IgD-negative memory B cell (primary cell): ENCODE measurements around the gene CMYA5. TPM values are rescaled to one million over a fixed set of nuclear protein-coding genes. Genes with fewer than 3 reads are reported as not detected.

ENCODE experiments used
- H3K27ac Mint-ChIP-seq, 3 donors: one replicate each; pipeline ENCODE4 v1.8.0; 2020 to 2022; ENCODE audit warnings: mild to moderate bottlenecking in 3 of 3, mixed read lengths in 3 of 3, moderate library complexity in 1 of 3
- H3K27me3 Mint-ChIP-seq: one replicate; pipeline ENCODE4 v1.8.0; 2021; ENCODE audit warnings: mixed read lengths
- H3K36me3 Mint-ChIP-seq: one replicate; pipeline ENCODE4 v1.8.0; 2020; ENCODE audit warnings: mild to moderate bottlenecking, mixed read lengths
- H3K4me1 Mint-ChIP-seq, 3 donors: one replicate each; pipeline ENCODE4 v1.8.0; 2020 to 2022; ENCODE audit warnings: mixed read lengths in 3 of 3, mild to moderate bottlenecking in 1 of 3
- H3K4me3 Mint-ChIP-seq, 4 donors: one replicate each; pipeline ENCODE4 v1.8.0; 2020 to 2022; ENCODE audit warnings: mild to moderate bottlenecking in 4 of 4, mixed read lengths in 4 of 4, moderate library complexity in 3 of 4
- H3K9me3 Mint-ChIP-seq, 3 donors: one replicate each; pipeline ENCODE4 v1.8.0; 2020 to 2021; ENCODE audit warnings: mixed read lengths in 3 of 3, mild to moderate bottlenecking in 1 of 3
- polyA plus RNA-seq: library from polyadenylated mRNA; unstranded; fragments of 300-500 nt; fragmentation: Illumina TruSeq; gene quantifications from one replicate; pipeline ENCODE4 v1.2.3, GENCODE V29; 2021

The CMYA5 gene
- polyA plus RNA-seq, 1 donor from 2014 or later = not detected

DNA sequence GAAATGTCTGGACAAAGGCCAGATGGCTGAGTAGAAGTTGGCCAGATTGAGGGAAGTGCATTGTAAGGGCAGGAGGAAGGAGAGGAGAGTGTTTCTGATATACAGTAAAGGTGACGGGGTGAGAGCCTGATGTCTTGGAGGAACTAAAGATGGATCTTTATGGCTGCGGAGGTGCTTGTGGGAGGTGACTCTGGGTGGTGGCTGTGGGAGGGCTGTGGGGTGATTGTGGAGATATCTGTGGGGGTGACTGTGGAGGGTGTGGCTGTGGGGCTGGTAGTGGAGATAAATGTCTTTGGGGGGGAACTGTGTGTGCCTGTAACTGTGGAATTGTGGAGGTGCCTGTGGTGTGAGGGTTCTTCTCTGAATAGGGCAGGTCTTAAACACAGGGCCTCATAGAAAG lies 121.4 kb downstream of the CMYA5 start:
- Mint-ChIP-seq H3K9me3 (no peaks in the 10 kb centered on the region), H3K36me3 (no peaks in the 10 kb centered on the region), H3K27ac (no peak overlapping the region), H3K4me1 (peaks cover 0 to 2% (median 0%) of the 10 kb centered on the region in 3 donors), H3K27me3 (peaks cover 12% of the 10 kb centered on the region), H3K4me3 (no peak overlapping the region)

DNA sequence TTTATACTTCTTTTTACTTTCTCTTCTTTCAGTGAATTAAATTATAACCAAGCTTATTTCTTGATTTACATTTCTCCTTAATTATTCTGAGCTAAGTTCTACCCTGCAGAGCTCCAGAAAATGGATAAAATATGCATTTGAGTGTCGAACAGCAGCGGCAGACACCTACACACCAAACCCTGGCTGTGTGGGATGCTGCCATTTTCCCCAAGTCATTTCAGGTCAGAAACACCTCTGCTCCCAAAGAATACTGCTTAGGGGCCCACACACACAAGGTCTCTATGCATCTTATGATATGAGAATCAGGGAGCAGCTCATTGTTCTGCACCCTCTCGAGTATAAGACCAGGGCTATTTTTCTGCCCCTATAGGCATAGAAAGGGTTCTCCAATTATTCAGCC lies 122.3 kb downstream of the CMYA5 start:
- Mint-ChIP-seq H3K4me1 (no peaks in the 10 kb centered on the region), H3K27me3 (peaks cover 12% of the 10 kb centered on the region), H3K9me3 (no peaks in the 10 kb centered on the region), H3K4me3 (no peak overlapping the region), H3K27ac (no peak overlapping the region), H3K36me3 (no peaks in the 10 kb centered on the region)

DNA sequence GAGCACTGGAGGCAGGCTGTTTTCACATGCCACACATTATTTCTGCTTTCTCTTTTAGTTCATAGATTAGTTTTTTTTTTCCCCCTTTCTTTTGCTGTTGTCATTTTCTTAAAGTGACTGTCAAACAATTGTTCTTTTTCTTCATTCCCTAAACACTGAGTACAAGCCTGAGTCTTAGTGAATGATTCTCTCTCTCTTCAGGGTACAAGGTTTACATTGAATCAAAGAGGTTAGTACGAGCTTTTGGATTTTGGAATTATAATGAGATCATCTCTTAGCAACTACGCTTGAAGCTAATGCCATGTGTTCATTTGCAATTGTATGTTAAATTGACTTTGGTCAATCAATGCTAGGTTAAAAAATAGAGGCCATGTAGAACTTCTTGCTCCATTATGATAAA lies 125.1 kb downstream of the CMYA5 start:
- H3K4me3 Mint-ChIP-seq = no peak overlapping the region
- no peaks in the 10 kb centered on the region for H3K4me1 Mint-ChIP-seq
- H3K9me3 Mint-ChIP-seq = peaks cover 2 to 10% (median 2%) of the 10 kb centered on the region in 3 donors
- H3K27ac Mint-ChIP-seq = no peak overlapping the region
- peaks cover 12% of the 10 kb centered on the region for H3K27me3 Mint-ChIP-seq
- no peaks in the 10 kb centered on the region for H3K36me3 Mint-ChIP-seq

DNA sequence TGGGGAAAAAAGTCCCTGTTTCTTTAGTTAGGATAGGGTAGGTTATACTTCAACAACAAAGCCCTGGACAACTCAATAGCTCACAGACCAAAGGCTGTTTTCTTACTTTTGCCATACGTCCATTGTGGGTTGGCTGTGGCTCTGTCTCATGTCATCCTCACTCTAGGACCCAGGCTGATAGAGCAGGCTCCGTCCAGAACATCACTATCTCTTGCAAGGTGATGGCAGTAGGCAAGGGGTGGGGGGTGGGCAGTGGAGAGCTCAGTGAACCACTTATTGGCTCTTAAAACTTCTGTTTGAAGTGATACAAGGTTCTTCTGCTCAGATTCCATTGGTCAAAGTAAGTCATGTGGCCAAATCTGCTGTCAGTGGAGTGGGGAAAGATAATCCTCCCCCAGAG lies 126.4 kb downstream of the CMYA5 start:
- Mint-ChIP-seq H3K36me3 (no peaks in the 10 kb centered on the region), H3K4me3 (no peak overlapping the region), H3K27ac (no peak overlapping the region), H3K27me3 (peaks cover 12% of the 10 kb centered on the region), H3K4me1 (no peaks in the 10 kb centered on the region), H3K9me3 (peaks cover 2 to 18% (median 2%) of the 10 kb centered on the region in 3 donors)

DNA sequence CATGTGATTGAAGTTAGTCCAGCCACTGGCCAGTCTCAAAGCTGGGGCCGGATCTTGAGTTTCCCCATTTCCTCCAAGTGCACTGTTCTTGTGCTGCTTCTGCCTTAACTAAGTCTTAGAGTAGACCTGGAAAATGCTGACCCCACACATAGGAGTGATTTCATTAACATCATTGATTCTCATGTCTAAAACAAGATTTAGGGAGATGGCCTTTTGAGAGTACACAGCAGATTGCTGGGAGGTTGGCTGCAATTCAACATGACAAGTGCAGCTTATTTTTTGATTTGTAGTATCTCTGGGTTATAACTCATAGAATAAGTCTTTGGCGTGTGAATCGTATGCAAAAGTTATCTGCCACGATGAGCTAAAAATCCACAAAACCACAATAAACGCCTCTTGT lies 131.0 kb downstream of the CMYA5 start:
- H3K27ac Mint-ChIP-seq = no peak overlapping the region
- H3K4me1 Mint-ChIP-seq = no peaks in the 10 kb centered on the region
- H3K4me3 Mint-ChIP-seq = no peak overlapping the region
- H3K27me3 Mint-ChIP-seq = peaks cover 13% of the 10 kb centered on the region
- H3K36me3 Mint-ChIP-seq = no peaks in the 10 kb centered on the region
- H3K9me3 Mint-ChIP-seq = peaks cover 2 to 18% (median 4%) of the 10 kb centered on the region in 3 donors

DNA sequence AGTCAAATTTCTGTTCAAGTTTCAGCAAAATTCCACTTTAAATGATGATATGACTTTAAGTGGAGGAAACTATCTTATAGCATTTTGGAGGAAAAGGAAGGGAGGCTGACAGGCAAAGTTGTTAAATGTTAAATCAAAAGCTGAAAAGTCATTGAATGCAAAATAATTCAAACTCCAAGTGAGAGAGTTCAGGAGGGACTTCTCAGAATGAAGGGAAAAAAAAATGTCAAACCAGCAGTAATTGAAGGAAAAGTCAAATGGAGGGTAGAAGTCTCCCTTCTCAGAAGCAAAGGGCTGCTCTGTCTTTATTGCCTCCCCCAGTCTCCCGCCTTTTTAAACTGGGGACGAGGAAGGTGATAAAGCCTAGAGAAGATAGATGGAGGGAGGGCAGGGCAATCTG lies 134.8 kb downstream of the CMYA5 start:
- H3K27ac Mint-ChIP-seq = no peak overlapping the region
- H3K9me3 Mint-ChIP-seq = peaks cover 0 to 8% (median 3%) of the 10 kb centered on the region in 3 donors
- peaks cover 15% of the 10 kb centered on the region for H3K27me3 Mint-ChIP-seq

DNA sequence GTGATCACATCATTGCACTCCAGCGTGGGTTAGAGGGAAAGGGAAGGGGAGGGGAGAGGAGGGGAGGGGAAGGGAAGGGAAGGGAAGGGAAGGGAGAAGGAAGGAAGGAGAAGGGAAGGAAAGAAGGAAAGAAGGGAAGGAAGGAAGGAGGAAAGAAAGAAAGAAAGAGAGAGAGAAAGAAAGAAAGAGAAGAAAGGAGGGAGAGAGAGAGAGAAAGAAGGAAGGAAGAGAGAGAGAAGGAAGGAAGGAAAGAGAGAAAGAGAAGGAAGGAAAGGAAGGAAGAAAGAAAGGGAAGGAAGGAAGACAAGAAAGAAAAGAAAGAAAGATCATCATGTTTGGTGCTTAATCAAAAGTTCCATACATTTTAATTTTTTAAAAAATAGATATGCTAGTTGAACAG lies 136.2 kb downstream of the CMYA5 start:
- H3K4me1 Mint-ChIP-seq = no peaks in the 10 kb centered on the region
- no peak overlapping the region for H3K4me3 Mint-ChIP-seq
- H3K9me3 Mint-ChIP-seq = peaks cover 0 to 3% (median 2%) of the 10 kb centered on the region in 3 donors
- no peak overlapping the region for H3K27ac Mint-ChIP-seq
- no peaks in the 10 kb centered on the region for H3K36me3 Mint-ChIP-seq
- peaks cover 21% of the 10 kb centered on the region for H3K27me3 Mint-ChIP-seq

More for the DNA sequence above, 134.8 kb downstream of the CMYA5 start:
- Mint-ChIP-seq H3K4me3 (no peak overlapping the region), H3K4me1 (no peaks in the 10 kb centered on the region), H3K36me3 (no peaks in the 10 kb centered on the region)

DNA sequence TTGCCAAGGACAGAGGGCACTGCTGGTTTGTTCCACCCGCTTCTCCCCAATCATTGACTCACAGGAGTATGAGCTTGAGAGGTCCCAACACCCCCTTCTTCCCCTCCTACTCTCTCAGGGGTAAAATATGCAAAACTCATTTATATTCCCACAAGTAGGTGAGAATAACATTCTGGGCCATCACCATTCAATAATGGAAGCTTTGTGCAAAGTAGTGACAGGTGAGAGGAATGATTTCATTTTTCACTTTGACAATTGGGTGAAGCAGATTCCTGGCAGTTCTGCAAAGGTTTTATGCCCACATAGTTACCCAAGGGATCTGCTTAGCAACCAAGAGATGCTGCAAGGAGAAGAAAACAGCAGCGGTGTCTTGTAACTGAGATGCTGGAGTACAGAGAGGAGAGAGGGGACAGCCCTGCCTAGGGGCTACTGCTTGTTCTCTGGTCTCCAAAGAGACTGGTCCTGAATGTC lies 137.6 kb downstream of the CMYA5 start:
- Mint-ChIP-seq H3K4me1 (peaks cover 0 to 6% (median 0%) of the 10 kb centered on the region in 3 donors), H3K27ac (no peak overlapping the region), H3K27me3 (peaks cover 21% of the 10 kb centered on the region), H3K36me3 (no peaks in the 10 kb centered on the region), H3K9me3 (peaks cover 0 to 3% (median 0%) of the 10 kb centered on the region in 3 donors), H3K4me3 (no peak overlapping the region)

DNA sequence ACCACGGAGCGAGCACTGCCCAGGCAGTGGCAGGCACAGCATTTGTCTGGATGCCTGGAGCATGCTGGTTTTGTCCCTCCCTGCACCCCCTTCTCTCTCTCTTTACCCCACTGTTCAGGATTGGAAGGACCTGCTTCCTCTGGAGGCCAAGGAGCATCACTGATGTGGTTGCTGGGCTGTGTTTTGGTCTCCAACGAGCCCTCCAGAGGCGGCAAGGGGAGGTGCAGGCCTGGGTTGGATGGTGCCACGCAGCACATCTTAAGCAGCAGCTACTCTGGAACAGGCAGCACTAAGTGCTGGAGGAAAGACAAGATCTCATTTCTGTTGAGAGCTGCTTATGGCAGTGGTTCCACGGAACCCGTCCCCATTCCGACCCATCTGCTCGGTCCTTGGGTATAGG lies 139.6 kb downstream of the CMYA5 start:
- no peaks in the 10 kb centered on the region for H3K36me3 Mint-ChIP-seq
- peaks cover 21% of the 10 kb centered on the region for H3K27me3 Mint-ChIP-seq
- no peak overlapping the region for H3K4me3 Mint-ChIP-seq
- peaks cover 0 to 6% (median 0%) of the 10 kb centered on the region in 3 donors for H3K4me1 Mint-ChIP-seq
- no peak overlapping the region for H3K27ac Mint-ChIP-seq
- no peaks in the 10 kb centered on the region for H3K9me3 Mint-ChIP-seq

DNA sequence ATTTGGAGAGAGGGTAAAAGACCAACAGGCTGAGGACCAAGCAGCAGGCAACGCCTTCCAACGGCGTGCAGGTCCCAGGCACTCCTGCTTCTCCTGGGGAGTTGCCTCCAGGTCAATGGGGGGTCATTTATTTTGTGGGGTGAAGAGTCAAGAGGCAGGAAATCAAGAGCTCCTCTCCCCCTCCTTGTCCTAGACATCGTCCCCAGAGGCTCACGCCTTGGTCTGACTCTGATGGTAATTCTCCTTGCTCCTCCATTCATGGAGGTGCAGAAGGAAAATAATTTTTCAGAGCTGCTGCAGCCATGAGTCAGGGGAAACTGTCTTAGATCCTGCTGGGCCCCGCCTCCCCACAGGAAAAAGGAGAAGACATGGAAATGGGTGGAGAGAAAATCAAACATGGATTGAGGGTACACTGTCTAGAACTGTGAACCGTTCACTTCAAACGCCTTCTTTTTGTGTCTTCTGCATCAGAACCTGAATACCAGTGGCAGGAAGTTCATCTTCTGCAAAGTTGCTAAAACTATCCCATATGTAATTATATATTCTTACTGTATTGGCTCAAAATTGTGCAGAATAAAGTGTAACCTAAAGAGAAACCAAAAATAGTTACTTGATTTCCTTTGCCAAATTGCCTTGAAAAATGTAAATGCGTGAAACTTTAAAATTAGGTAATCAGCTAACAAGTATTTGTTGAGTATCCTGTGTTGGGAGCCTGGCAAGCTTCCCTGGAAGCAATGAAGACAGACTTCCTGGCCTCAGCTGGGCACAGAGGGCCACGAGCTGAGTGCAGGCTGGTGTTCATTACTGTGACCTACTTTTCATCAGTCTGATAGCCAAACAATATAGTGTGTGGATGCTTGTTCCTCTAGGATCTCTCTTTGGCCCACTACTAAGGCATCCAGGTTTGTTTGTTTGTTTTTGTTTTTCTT lies 142.0 kb downstream of the CMYA5 start:
- H3K4me3 Mint-ChIP-seq = no peak overlapping the region
- peaks cover 0 to 6% (median 0%) of the 10 kb centered on the region in 3 donors for H3K4me1 Mint-ChIP-seq
- no peaks in the 10 kb centered on the region for H3K9me3 Mint-ChIP-seq
- H3K27ac Mint-ChIP-seq = no peak overlapping the region
- peaks cover 13% of the 10 kb centered on the region for H3K27me3 Mint-ChIP-seq
- H3K36me3 Mint-ChIP-seq = no peaks in the 10 kb centered on the region

DNA sequence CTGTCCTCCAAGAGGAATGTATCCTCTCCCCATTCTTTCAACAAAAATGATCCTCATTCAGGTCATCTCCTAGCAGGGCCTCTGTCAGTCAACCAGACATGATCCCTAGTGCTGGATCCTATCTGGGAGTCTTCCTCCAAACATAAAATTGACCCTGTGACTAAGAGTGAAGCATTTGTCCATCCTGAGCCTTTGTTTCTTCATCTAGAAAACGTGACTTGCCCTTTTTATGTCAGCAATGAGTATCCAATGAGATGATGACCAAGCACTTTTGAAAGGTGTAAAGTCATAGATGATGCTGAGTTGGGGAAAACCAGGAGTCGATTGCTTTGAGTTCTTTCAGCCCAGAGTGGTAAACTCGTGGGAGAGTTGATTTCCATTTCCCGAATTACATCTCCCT lies 143.3 kb downstream of the CMYA5 start:
- Mint-ChIP-seq H3K27ac (no peak overlapping the region), H3K9me3 (no peaks in the 10 kb centered on the region)

DNA sequence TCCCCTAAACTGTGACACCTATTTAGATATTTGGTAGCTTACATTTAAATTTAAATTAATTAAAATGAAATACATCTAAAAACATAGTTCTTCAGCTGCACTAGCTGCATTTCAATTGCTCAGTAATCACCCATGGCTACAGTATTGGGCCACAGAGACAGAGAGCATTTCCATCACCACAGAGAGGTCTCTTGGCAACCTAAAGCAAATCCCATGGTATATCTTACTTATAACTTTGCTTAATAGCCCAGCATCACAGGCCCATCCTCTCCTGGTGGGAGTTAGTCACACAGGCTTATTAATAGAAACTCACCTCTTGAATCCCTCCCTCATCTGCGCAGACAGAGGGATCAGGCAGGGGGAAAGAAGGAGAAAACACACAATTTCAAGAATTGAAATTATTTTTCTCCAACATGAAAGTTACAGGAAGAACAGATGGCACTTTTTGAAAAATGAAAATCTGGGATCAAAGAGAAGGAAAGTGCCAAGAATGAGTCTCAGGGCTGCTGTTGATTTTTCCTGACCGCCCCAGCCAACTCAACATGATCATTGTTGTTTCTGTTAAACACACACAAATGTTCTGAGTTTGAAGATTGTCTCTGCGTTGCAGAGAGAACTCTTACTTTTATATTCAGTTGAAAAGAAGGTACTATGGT lies 144.6 kb downstream of the CMYA5 start:
- Mint-ChIP-seq H3K9me3 (no peaks in the 10 kb centered on the region), H3K36me3 (no peaks in the 10 kb centered on the region), H3K4me3 (no peak overlapping the region), H3K27ac (peak overlapping the region in 1 of 3 donors; percentile 57), H3K27me3 (peaks cover 11% of the 10 kb centered on the region), H3K4me1 (peaks cover 0 to 6% (median 0%) of the 10 kb centered on the region in 3 donors)

More for the DNA sequence above, 143.3 kb downstream of the CMYA5 start:
- Mint-ChIP-seq H3K4me3 (no peak overlapping the region), H3K4me1 (peaks cover 0 to 6% (median 0%) of the 10 kb centered on the region in 3 donors), H3K27me3 (peaks cover 13% of the 10 kb centered on the region), H3K36me3 (no peaks in the 10 kb centered on the region)

DNA sequence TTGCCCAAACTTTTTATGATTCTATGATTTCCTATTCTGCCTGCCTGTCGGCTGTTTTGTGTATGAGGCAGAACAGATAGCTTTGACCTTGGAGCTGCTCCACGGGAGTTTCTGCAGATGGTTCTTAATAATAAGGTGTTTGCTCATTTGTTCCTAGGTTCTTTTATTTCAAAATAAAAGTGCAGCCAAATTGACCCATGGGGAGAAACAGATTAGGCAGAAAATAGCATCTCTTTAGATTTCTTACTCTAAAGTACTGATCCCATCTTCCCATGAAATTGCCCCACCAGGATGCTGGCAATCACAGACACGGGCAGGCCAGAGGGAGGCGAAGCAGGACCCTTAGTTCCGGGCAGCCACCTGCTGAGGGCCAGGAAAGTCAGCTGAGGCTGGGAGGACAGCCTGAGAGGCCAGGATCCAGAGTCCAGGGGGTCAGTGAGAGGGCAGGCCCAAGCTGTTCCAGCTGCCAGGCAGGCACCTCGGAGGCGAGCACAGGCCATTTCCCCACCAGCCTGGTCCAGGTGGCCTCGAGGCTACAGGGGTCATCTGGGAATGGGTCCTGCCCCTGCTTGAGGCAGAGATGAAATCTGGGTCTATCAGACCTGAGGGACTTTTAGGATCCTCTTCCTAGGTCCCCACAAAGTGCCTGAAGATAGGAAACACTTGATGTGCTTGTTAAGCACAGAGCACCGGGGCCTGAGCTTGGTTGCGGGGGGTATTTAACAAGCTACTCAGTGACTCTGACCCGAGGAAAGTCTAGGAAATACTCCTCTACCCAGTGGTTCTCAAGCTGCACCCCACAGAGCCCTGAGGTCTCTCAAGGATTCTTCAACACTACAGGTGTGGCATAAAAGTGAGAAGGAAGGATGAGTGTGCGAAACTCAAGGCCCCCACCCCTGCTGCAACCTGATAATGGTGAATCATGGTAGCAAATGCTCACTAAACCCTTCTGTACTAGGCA lies 145.4 kb downstream of the CMYA5 start:
- Mint-ChIP-seq H3K4me1 (peaks cover 0 to 6% (median 0%) of the 10 kb centered on the region in 3 donors), H3K27ac (peak overlapping the region in 1 of 3 donors; percentile 57)

DNA sequence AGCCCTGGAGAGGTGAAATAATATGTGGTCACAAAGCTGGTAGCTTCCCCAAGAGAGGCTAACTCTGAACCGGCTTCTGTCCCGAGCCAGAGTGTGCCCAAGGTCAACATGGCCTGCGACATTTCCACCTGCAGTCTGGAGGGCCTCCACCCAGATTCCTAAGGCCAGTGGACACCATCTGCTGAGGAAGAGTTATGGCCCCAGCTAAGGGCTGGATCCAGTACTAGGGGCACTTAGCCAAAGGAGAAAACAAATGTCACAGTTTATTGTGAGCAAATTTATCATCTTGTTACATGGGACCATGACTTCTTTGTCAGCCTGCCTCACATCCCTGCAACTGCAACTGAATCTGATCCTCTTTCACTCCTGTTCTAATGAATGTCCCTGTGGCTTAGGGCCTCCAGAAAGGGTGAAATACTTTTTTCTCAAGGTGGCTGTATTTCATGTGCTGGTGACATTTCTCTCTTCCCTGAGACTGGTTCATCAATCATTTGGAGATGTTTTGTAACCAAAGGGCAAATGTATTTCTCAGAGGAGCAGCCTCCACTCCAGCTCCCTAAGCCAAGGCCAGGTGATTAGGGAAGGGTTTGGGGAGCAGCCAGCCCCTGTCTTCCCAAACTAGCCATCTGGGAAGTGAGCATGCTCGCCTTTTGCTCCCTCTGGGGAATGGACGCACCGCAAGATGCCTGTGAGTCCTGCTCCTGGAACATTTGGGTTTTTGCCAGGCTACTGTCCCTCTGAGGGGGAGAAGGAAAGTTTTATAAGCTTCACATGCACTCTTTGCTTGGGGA lies 148.3 kb downstream of the CMYA5 start:
- Mint-ChIP-seq H3K4me1 (no peaks in the 10 kb centered on the region), H3K27ac (no peak overlapping the region), H3K27me3 (peaks cover 8% of the 10 kb centered on the region), H3K4me3 (no peak overlapping the region), H3K9me3 (no peaks in the 10 kb centered on the region), H3K36me3 (no peaks in the 10 kb centered on the region)

More for the DNA sequence above, 145.4 kb downstream of the CMYA5 start:
- peaks cover 7% of the 10 kb centered on the region for H3K27me3 Mint-ChIP-seq
- H3K9me3 Mint-ChIP-seq = no peaks in the 10 kb centered on the region
- H3K4me3 Mint-ChIP-seq = no peak overlapping the region
- H3K36me3 Mint-ChIP-seq = no peaks in the 10 kb centered on the region
